WTC11 (cell line): ENCODE measurements around the gene SGPL1. TPM values are rescaled to one million over a fixed set of nuclear protein-coding genes. Genes with fewer than 3 reads are reported as not detected.

Experiments
- ATAC-seq: fragments of 200-7000 bp; cut with Tn5 transposase; 2 replicates; pipeline ENCODE4 v1.10.0; 2021; ENCODE audit warnings: mild to moderate bottlenecking, moderate library complexity
- CTCF ChIA-PET: fragments of 300-600 bp; sonication (Branson Sonifier 250); formaldehyde crosslinking; loops from one replicate; lab custom pipeline; 2021; ENCODE audit warnings: antibody characterized with exemption; lab: Charles Lee
- POLR2A ChIA-PET: fragments of 350-600 bp; sonication (Branson Sonifier 250); formaldehyde crosslinking; loops from one replicate; lab custom pipeline; 2021; ENCODE audit warnings: antibody characterized with exemption; lab: Charles Lee
- DNase-seq: peaks from one replicate; pipeline ENCODE4 v3.0.0; 2021; ENCODE audit warnings: low spot score
- H3K27ac Mint-ChIP-seq: 2 replicates; pipeline ENCODE4 v1.8.0; 2021; ENCODE audit warnings: mixed read lengths
- H3K27me3 Mint-ChIP-seq: 2 replicates; pipeline ENCODE4 v1.8.0; 2021; ENCODE audit warnings: low read depth, mild to moderate bottlenecking, moderate library complexity, mixed read lengths
- H3K36me3 Mint-ChIP-seq: 2 replicates; pipeline ENCODE4 v1.8.0; 2021; ENCODE audit warnings: mixed read lengths
- H3K4me1 Mint-ChIP-seq: 2 replicates; pipeline ENCODE4 v1.8.0; 2022; ENCODE audit warnings: mixed read lengths
- H3K4me3 Mint-ChIP-seq: 2 replicates; pipeline ENCODE4 v1.8.0; 2021; ENCODE audit warnings: mild to moderate bottlenecking, moderate library complexity, mixed read lengths
- H3K9me3 Mint-ChIP-seq: 2 replicates; pipeline ENCODE4 v1.8.0; 2021; ENCODE audit warnings: mixed read lengths
- ESRRA ChIP-seq: sonication (generic); formaldehyde crosslinking; IDR thresholded peaks from 2 replicates; pipeline ENCODE4 v1.8.1; 2022; ENCODE audit warnings: mild to moderate bottlenecking, missing genetic modification reagents, borderline replicate concordance
- FOXK1 ChIP-seq: sonication (generic); formaldehyde crosslinking; IDR thresholded peaks from 2 replicates; pipeline ENCODE4 v1.8.0; 2022; ENCODE audit warnings: mild to moderate bottlenecking, moderate library complexity, missing genetic modification reagents
- FOXP1 ChIP-seq: sonication (generic); formaldehyde crosslinking; IDR thresholded peaks from 2 replicates; pipeline ENCODE4 v1.8.0; 2022; ENCODE audit warnings: missing genetic modification reagents, mild to moderate bottlenecking, moderate library complexity, borderline replicate concordance
- NR3C1 ChIP-seq: sonication (generic); formaldehyde crosslinking; conservative IDR thresholded peaks from 2 replicates; pipeline ENCODE4 v1.8.1; 2023; ENCODE audit warnings: low read depth, mild to moderate bottlenecking, missing genetic modification reagents
- PRRX2 ChIP-seq: fragments of 250-450 bp; sonication (Bioruptor Pico); IDR thresholded peaks from 2 replicates; pipeline ENCODE4 v1.8.0; 2021; ENCODE audit warnings: mild to moderate bottlenecking
- SP1 ChIP-seq: sonication (generic); formaldehyde crosslinking; conservative IDR thresholded peaks from 2 replicates; pipeline ENCODE4 v1.8.1; 2022; ENCODE audit warnings: missing genetic modification reagents
- total RNA-seq: library from RNA; stranded (reverse); gene quantifications from 3 replicates; pipeline ENCODE4 v1.2.3, GENCODE V29; 2021
- TF ChIP-seq, protein P1 (sequence below): fragments of 250-450 bp; sonication (Bioruptor Pico); conservative IDR thresholded peaks from 2 replicates; pipeline ENCODE4 v1.9.0; 2021; ENCODE audit warnings: mild to moderate bottlenecking
- TF ChIP-seq, protein P2 (sequence below): fragments of 250-450 bp; sonication (Bioruptor Pico); IDR thresholded peaks from 2 replicates; pipeline ENCODE4 v1.8.0; 2021; ENCODE audit warnings: mild to moderate bottlenecking
- TF ChIP-seq, protein P3 (sequence below): sonication (generic); formaldehyde crosslinking; IDR thresholded peaks from 2 replicates; pipeline ENCODE4 v1.8.1; 2022; ENCODE audit warnings: low read depth, mild to moderate bottlenecking, moderate library complexity, missing genetic modification reagents, borderline replicate concordance
- TF ChIP-seq, protein P4 (sequence below): sonication (generic); formaldehyde crosslinking; IDR thresholded peaks from 2 replicates; pipeline ENCODE4 v1.8.0; 2023; ENCODE audit warnings: missing genetic modification reagents
- TF ChIP-seq, protein P5 (sequence below): sonication (generic); formaldehyde crosslinking; IDR thresholded peaks from 2 replicates; pipeline ENCODE4 v1.8.0; 2022; ENCODE audit warnings: mild to moderate bottlenecking, missing genetic modification reagents
- TF ChIP-seq, protein P6 (sequence below): fragments of 250-450 bp; sonication (Bioruptor Pico); IDR thresholded peaks from 2 replicates; pipeline ENCODE4 v1.9.0; 2021; ENCODE audit warnings: mild to moderate bottlenecking

SGPL1 gene
- total RNA-seq, 1 experiment from 2014 or later, result 44.6 TPM

DNA sequence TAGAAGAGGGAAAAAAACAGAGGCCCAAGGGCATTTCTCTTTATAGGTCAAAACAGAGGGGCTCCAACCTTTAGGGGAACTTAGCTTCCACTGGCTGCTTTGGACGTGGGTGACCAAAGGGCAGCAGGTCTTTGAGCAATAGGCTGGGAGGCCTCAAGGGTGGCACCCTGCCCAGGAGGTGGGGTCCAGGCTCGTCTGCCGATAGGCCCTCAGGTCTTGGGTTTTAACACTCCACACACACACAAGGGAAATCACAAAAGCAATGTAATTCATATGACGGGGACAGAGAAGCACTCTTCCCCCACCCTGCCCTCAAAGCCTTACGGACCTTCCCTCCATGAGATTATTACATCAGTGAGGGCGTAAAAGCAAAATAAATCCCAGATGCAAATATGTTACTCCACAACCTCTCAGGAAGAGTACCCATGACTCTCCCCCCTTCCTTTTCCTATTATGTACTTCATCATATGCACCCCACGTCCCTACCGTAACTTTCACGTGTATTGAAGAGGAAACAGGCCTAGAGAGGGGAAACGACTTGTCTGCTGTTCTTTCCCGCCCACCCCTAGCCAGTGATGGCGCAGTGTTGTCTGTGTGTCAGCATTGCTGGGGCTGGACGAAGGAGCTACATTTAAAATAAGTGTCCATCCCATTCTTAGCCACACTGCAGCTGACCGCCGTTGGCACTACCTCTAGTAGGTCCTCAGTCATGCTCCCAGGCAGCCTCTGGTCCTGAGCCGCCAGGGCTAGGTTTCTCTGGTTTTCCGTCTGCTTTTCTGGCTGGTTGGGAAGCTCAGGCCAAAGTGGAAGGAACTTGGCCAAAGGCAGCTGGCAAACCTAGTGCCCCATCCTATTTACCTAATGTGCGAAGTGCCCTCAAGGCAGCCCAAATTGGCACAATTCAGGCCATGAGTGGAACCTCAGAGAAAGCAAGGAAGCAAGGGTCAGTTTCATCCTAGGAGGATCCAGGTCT is 70.5 kb downstream of the SGPL1 start:
- TF ChIP-seq PRRX2 (no peak), FOXP1 (CRISPR knock-in tag) (no peak), ESRRA (CRISPR knock-in tag) (no peak)
- TF ChIP-seq, protein P1, sequence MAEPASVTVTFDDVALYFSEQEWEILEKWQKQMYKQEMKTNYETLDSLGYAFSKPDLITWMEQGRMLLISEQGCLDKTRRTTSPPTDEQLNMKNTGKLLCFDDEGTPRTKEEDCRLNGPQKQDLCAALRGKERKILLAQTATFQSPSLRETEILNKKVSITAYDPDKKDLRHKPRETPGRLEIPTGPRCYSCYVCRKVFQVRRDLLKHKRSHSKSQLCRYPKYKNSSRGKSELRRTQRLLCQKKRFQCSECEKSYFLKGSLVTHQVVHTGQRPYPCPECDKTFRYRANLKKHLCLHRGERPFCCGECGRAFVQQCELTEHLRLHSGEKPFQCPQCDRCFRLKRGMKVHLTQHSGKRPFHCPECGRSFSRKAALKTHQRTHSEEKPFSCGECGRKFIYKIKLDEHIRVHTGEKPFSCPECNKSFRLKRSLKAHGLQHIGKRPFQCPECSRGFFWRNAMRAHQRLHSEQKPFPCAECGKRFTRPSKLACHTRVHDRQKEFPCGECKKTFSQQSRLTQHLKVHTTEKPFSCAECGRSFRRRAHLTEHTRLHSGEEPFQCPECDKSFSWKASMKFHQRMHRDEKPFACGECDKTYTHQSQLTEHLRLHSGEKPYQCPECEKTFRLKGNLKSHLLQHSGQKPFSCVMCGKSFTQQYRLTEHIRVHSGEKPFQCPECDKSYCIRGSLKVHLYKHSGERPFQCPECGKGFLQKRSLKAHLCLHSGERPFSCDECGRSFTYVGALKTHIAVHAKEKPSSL, result no peak
- TF ChIP-seq, protein P2, sequence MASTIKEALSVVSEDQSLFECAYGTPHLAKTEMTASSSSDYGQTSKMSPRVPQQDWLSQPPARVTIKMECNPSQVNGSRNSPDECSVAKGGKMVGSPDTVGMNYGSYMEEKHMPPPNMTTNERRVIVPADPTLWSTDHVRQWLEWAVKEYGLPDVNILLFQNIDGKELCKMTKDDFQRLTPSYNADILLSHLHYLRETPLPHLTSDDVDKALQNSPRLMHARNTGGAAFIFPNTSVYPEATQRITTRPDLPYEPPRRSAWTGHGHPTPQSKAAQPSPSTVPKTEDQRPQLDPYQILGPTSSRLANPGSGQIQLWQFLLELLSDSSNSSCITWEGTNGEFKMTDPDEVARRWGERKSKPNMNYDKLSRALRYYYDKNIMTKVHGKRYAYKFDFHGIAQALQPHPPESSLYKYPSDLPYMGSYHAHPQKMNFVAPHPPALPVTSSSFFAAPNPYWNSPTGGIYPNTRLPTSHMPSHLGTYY (CRISPR knock-in tag), result no peak
- TF ChIP-seq, protein P3, sequence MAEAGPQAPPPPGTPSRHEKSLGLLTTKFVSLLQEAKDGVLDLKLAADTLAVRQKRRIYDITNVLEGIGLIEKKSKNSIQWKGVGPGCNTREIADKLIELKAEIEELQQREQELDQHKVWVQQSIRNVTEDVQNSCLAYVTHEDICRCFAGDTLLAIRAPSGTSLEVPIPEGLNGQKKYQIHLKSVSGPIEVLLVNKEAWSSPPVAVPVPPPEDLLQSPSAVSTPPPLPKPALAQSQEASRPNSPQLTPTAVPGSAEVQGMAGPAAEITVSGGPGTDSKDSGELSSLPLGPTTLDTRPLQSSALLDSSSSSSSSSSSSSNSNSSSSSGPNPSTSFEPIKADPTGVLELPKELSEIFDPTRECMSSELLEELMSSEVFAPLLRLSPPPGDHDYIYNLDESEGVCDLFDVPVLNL (CRISPR knock-in tag), result no peak
- H3K4me3 Mint-ChIP-seq, result 0 out of 2 replicates have a peak overlapping the region, but pooled peaks have one; percentile 68

DNA sequence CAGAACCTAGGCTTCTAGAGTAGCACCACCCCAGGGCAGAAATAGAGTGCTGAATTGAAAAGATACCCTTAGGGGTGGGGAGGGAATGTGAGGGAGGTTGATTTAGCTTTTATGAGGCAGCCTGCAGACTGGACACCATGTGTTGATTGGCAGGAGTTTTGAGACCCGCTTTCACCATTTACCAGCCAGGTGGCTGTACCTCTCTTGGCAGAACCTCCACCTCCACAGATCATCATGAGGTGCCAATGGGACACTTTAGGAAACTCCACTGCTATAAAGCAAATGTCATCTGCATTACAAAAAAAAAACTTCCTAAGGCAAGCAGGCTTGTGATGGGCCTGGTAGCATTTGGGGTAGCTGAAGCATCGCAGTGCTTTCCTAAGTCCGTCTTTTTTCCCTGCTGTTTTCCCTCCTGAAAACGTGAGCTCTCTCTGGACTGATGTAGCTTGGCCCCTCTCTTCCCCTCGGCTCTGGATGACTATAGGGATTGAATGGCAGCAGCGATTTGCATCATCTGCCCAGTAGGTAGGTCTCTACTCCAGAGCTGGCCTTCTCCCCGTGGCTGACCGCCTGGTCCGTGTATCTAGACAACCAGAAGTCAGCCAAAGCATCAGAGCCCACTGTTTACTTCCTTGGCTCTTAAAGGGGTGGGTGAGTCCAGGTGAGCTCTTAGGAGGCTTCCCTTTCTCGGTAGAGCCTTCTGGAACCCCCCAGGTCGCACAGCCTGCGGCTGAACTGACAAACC is 71.3 kb downstream of the SGPL1 start:
- Mint-ChIP-seq H3K4me3 (peak overlapping the region; percentile 68), H3K9me3 (no peaks in the 10 kb centered on the region)
- CTCF ChIA-PET, result interaction anchor here (0.6 to 2.8 kb wide), 9 partner anchors 9 to 383 kb away, joined by 3 to 21 read pairs (median 4); no protein-coding TSS in a partner anchor
- peak; percentile 5 for ATAC-seq
- TF ChIP-seq ESRRA (CRISPR knock-in tag), result no peak
- TF ChIP-seq, protein P4, sequence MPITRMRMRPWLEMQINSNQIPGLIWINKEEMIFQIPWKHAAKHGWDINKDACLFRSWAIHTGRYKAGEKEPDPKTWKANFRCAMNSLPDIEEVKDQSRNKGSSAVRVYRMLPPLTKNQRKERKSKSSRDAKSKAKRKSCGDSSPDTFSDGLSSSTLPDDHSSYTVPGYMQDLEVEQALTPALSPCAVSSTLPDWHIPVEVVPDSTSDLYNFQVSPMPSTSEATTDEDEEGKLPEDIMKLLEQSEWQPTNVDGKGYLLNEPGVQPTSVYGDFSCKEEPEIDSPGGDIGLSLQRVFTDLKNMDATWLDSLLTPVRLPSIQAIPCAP (CRISPR knock-in tag), result 0 out of 2 replicates have a peak, but pooled peaks have one; percentile 6
- TF ChIP-seq, all 79 proteins: peak for 1
- H3K27ac Mint-ChIP-seq, result peak overlapping the region; percentile 60; the same call in 1 of the 2 replicates
- DNase-seq, result no peak
- peaks cover 20% of the 10 kb centered on the region for H3K36me3 Mint-ChIP-seq
- peaks cover 43% of the 10 kb centered on the region for H3K4me1 Mint-ChIP-seq
- POLR2A ChIA-PET, result interaction anchor here (0.6 to 2.3 kb wide), 2 partner anchors 10 to 84 kb away, joined by 3 to 7 read pairs; no protein-coding TSS in a partner anchor
- H3K27me3 Mint-ChIP-seq, result no peaks in the 10 kb centered on the region

More for the DNA sequence above, 70.5 kb downstream of the SGPL1 start:
- DNase-seq (no peak), ATAC-seq (no peak)
- no peaks in the 10 kb centered on the region for H3K9me3 Mint-ChIP-seq
- no peaks in the 10 kb centered on the region for H3K27me3 Mint-ChIP-seq
- peaks cover 34% of the 10 kb centered on the region for H3K4me1 Mint-ChIP-seq
- ChIA-PET POLR2A (interaction anchor here (2.3 kb wide), 1 partner anchor 9 kb away, joined by 7 read pairs; no protein-coding TSS in a partner anchor), CTCF (interaction anchor here (1.2 to 2.8 kb wide), 4 partner anchors 9 to 263 kb away, joined by 3 to 21 read pairs (median 6); no protein-coding TSS in a partner anchor)
- H3K36me3 Mint-ChIP-seq, result peaks cover 20% of the 10 kb centered on the region
- no peak overlapping the region; the same call in 1 of the 2 replicates for H3K27ac Mint-ChIP-seq

DNA sequence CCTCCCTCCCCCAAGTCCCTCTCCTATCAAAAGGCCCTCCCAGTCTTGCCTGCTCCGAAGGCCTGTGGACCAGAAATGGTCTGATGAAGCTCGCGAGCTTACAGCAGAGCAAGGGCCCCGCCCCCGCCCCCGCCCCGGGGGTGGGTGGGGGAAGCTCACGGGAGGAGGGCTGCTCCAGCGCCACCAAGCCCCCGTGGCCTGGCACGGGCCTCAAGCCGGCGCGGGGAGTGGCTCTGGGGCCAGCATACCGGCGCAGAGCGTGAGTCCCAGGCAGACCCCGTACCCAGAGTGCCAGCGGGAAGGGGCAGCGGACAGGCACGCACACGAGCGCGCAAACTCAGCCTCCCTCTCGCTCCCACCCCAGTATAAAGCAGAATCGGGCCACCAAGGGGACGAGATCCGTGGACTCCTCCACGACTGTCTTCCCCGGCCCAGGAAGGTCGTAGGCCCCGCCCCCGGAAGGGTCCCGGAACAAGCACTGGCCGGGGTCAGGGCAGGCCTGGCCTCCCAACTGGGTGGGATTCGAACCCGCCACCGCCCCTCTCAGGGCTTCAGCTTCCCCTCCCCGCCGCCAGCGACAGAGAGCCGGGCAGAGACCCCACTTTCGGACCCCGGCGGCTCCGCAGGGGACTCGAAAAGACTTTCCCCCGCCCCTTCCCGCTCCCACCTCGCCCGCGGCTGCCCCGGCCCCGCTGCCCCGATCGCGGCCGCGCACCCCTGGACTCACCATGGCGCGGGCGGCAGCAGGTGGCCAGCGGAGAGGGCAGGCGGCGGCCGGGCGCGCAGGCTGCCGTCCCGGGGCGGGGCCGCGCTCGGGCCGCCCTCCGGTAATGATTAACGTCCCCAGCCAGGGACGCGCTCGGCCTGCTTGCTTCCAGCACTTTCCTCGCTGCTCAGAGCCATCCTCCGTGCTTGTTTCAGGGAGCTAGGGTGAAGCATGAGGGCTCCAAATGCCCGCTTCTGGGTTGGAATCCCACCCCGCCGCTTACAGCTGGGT is 72.4 kb downstream of the SGPL1 start, which contains the start of gene PCBD1:
PCBD1 (minus strand) TSS at position 762 of the 997 bp plus-strand sequence; CDS start at position 730, 32 bp downstream.
- ATAC-seq (peak; percentile 73), DNase-seq (peak; percentile 69)
- H3K36me3 Mint-ChIP-seq, result peaks cover 14% of the 10 kb centered on the region
- H3K4me1 Mint-ChIP-seq, result peaks cover 53% of the 10 kb centered on the region
- H3K9me3 Mint-ChIP-seq, result no peaks in the 10 kb centered on the region
- H3K27me3 Mint-ChIP-seq, result no peaks in the 10 kb centered on the region
- H3K4me3 Mint-ChIP-seq, result peak within 1 kb of the TSS; percentile 74
- ChIA-PET POLR2A (interaction anchor here (0.6 to 2.3 kb wide), 4 partner anchors 11 to 676 kb away, joined by 3 to 7 read pairs (median 4); no protein-coding TSS in a partner anchor), CTCF (interaction anchor here (0.6 to 2.8 kb wide), 9 partner anchors 10 to 382 kb away, joined by 3 to 21 read pairs (median 3); no protein-coding TSS in a partner anchor)
- H3K27ac Mint-ChIP-seq, result peak within 1 kb of the TSS; percentile 63
- peak; percentile 54; the same call in 1 of the 2 replicates for TF ChIP-seq SP1 (CRISPR knock-in tag)
- TF ChIP-seq FOXK1 (CRISPR knock-in tag), result peak; percentile 5; the same call in 1 of the 2 replicates
- TF ChIP-seq, protein P5, sequence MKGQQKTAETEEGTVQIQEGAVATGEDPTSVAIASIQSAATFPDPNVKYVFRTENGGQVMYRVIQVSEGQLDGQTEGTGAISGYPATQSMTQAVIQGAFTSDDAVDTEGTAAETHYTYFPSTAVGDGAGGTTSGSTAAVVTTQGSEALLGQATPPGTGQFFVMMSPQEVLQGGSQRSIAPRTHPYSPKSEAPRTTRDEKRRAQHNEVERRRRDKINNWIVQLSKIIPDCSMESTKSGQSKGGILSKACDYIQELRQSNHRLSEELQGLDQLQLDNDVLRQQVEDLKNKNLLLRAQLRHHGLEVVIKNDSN (CRISPR knock-in tag), result no peak
- TF ChIP-seq NR3C1, result no peak
- TF ChIP-seq ESRRA (CRISPR knock-in tag), result no peak
- TF ChIP-seq, protein P6, sequence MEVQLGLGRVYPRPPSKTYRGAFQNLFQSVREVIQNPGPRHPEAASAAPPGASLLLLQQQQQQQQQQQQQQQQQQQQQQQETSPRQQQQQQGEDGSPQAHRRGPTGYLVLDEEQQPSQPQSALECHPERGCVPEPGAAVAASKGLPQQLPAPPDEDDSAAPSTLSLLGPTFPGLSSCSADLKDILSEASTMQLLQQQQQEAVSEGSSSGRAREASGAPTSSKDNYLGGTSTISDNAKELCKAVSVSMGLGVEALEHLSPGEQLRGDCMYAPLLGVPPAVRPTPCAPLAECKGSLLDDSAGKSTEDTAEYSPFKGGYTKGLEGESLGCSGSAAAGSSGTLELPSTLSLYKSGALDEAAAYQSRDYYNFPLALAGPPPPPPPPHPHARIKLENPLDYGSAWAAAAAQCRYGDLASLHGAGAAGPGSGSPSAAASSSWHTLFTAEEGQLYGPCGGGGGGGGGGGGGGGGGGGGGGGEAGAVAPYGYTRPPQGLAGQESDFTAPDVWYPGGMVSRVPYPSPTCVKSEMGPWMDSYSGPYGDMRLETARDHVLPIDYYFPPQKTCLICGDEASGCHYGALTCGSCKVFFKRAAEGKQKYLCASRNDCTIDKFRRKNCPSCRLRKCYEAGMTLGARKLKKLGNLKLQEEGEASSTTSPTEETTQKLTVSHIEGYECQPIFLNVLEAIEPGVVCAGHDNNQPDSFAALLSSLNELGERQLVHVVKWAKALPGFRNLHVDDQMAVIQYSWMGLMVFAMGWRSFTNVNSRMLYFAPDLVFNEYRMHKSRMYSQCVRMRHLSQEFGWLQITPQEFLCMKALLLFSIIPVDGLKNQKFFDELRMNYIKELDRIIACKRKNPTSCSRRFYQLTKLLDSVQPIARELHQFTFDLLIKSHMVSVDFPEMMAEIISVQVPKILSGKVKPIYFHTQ (CRISPR knock-in tag), result no peak
- TF ChIP-seq, protein P4 (CRISPR knock-in tag), result 0 out of 2 replicates have a peak, but pooled peaks have one; percentile 11
